ENCODE measurements around the gene BMP6.

The BMP6 gene

GRCh38 chr6:7725849-7726415, at the start of gene BMP6:
Gene BMP6 (plus strand): TSS chr6:7726099. CDS start chr6:7726956, 857 bp downstream.
- peak; percentile 97 for DNase-seq (ENCODE audit: low spot score)

- DNase-seq (ENCODE audit: low spot score) = no peak
Measured at GRCh38 chr6:7677229-7677628, 48.7 kb upstream of the BMP6 start.

GRCh38 chr6:7680393-7681075, 45.4 kb upstream of the BMP6 start:
- no peak for DNase-seq (ENCODE audit: low spot score)

GRCh38 chr6:7681449-7681848, 44.5 kb upstream of the BMP6 start:
- no peak for DNase-seq (ENCODE audit: low spot score)

GRCh38 chr6:7684076-7684475, 41.8 kb upstream of the BMP6 start:
- DNase-seq (ENCODE audit: low spot score) = no peak

- DNase-seq (ENCODE audit: low spot score) = no peak
Measured at GRCh38 chr6:7684843-7685242, 41.1 kb upstream of the BMP6 start.

- DNase-seq (ENCODE audit: low spot score) = no peak
Measured at GRCh38 chr6:7685276-7685675, 40.6 kb upstream of the BMP6 start.

- no peak for DNase-seq (ENCODE audit: low spot score)
Measured at GRCh38 chr6:7687145-7688111, 38.5 kb upstream of the BMP6 start.

GRCh38 chr6:7691021-7691420, 34.9 kb upstream of the BMP6 start:
- no peak for DNase-seq (ENCODE audit: low spot score)

- peak; percentile 80 for DNase-seq (ENCODE audit: low spot score)
Measured at GRCh38 chr6:7691675-7692452, 34.0 kb upstream of the BMP6 start.

GRCh38 chr6:7692453-7692784, 33.5 kb upstream of the BMP6 start:
- DNase-seq (ENCODE audit: low spot score) = no peak

- DNase-seq (ENCODE audit: low spot score) = no peak
Measured at GRCh38 chr6:7693827-7694226, 32.1 kb upstream of the BMP6 start.

GRCh38 chr6:7696061-7696460, 29.8 kb upstream of the BMP6 start:
- no peak for DNase-seq (ENCODE audit: low spot score)

- no peak for DNase-seq (ENCODE audit: low spot score)
Measured at GRCh38 chr6:7697432-7697819, 28.5 kb upstream of the BMP6 start.

- DNase-seq (ENCODE audit: low spot score) = peak; percentile 67
Measured at GRCh38 chr6:7697820-7698623, 27.9 kb upstream of the BMP6 start.

- no peak for DNase-seq (ENCODE audit: low spot score)
Measured at GRCh38 chr6:7701212-7701834, 24.6 kb upstream of the BMP6 start.

- DNase-seq (ENCODE audit: low spot score) = no peak
Measured at GRCh38 chr6:7703148-7703680, 22.7 kb upstream of the BMP6 start.

- DNase-seq (ENCODE audit: low spot score) = no peak
Measured at GRCh38 chr6:7705483-7705882, 20.4 kb upstream of the BMP6 start.

GRCh38 chr6:7706269-7706668, 19.6 kb upstream of the BMP6 start:
- DNase-seq (ENCODE audit: low spot score) = no peak

GRCh38 chr6:7707787-7708186, 18.1 kb upstream of the BMP6 start:
- DNase-seq (ENCODE audit: low spot score) = peak; percentile 31
